Measurements from ENCODE around the gene BTBD19.

The BTBD19 gene

GRCh38 chr1:44857446-44857845 is 49.1 kb downstream of the BTBD19 start:
- Mint-ChIP-seq H3K27ac (no peak overlapping the region), H3K4me1 (peaks cover 12% of the 10 kb centered on the region), H3K36me3 (ENCODE audit: low read depth) (peaks cover 37% of the 10 kb centered on the region), H3K4me3 (no peak overlapping the region), H3K27me3 (ENCODE audit: low read depth) (no peaks in the 10 kb centered on the region), H3K9me3 (no peaks in the 10 kb centered on the region)
- TF ChIP-seq CTCF (IDR thresholded peaks at IDR 0.05; ENCODE audit: unreplicated experiment in 3 of 3), result no peak

DNA sequence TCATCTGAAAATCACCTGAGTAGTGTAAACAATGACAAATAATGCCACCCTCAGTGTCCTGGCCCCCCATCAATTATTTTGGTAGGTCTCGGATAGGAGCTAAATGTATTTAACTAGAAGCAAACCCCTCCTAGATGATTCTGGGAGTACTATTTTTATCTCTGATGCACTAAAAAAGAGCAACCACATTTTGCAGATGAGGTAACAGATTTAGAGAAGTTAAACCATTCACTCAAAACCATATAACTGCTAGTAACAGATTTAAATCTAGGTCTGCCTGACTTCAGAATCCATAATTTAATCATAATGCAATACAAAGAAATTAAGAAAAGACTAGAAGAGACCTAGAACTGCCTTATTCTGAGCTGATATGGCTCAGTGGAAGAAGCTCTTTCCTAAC is 52.0 kb downstream of the BTBD19 start:
- peak overlapping the region in 1 of 3 experiments; percentile 55 for H3K27ac Mint-ChIP-seq
- H3K4me1 Mint-ChIP-seq, result peaks cover 12% of the 10 kb centered on the region
- no peak for TF ChIP-seq CTCF (IDR thresholded peaks at IDR 0.05; ENCODE audit: unreplicated experiment in 3 of 3)
- H3K9me3 Mint-ChIP-seq, result no peaks in the 10 kb centered on the region
- peaks cover 27% of the 10 kb centered on the region for H3K36me3 Mint-ChIP-seq (ENCODE audit: low read depth)
- H3K27me3 Mint-ChIP-seq (ENCODE audit: low read depth), result no peaks in the 10 kb centered on the region
- H3K4me3 Mint-ChIP-seq, result no peak overlapping the region

- peak overlapping the region in 1 of 3 experiments; percentile 55 for H3K27ac Mint-ChIP-seq
- peaks cover 22% of the 10 kb centered on the region for H3K36me3 Mint-ChIP-seq (ENCODE audit: low read depth)
Measured at GRCh38 chr1:44860891-44861425, 52.6 kb downstream of the BTBD19 start.

DNA sequence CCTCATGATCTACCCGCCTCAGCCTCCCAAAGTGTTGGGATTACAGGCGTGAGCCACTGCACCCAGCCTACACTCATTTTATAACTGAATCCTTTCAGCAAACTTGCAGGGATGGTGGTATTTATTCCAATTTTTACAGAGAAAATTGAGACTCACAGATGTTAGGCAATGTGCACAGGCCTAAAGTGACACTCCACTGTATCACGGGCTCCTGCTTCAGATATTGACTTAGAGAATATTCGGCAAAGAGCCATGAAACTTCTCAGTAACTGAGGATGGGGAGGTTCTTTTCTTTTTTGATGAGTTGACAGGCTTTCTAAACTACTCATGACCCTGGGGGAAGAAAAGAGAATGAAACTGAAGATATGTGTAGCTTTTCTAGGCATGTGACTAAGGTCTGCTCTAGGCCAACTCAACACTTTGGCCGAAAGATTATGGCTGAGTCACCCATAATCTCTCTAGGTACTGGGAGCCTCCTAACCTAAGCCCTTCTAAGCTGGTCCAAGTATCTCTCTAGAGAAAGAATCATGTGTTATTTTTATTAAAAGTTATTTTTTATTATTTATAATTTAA is 54.6 kb downstream of the BTBD19 start:
- no peak for TF ChIP-seq CTCF (IDR thresholded peaks at IDR 0.05; ENCODE audit: unreplicated experiment in 3 of 3)
- H3K36me3 Mint-ChIP-seq (ENCODE audit: low read depth), result peaks cover 20% of the 10 kb centered on the region
- H3K27me3 Mint-ChIP-seq (ENCODE audit: low read depth), result no peaks in the 10 kb centered on the region
- H3K9me3 Mint-ChIP-seq, result no peaks in the 10 kb centered on the region
- no peak overlapping the region for H3K27ac Mint-ChIP-seq
- no peak overlapping the region for H3K4me3 Mint-ChIP-seq
- peaks cover 12% of the 10 kb centered on the region for H3K4me1 Mint-ChIP-seq

More at GRCh38 chr1:44860891-44861425, 52.6 kb downstream of the BTBD19 start:
- Mint-ChIP-seq H3K4me1 (peaks cover 12% of the 10 kb centered on the region), H3K4me3 (no peak overlapping the region), H3K27me3 (ENCODE audit: low read depth) (no peaks in the 10 kb centered on the region), H3K9me3 (no peaks in the 10 kb centered on the region)
- no peak for TF ChIP-seq CTCF (IDR thresholded peaks at IDR 0.05; ENCODE audit: unreplicated experiment in 3 of 3)
